ENCODE measurements around the gene OR4Q2. TPM values are rescaled to one million over a fixed set of nuclear protein-coding genes. Genes with fewer than 3 reads are reported as not detected.
"Not testable (repeated sequence)": the region's sequence is repeated elsewhere in the genome, so short reads cannot be mapped to it uniquely, and the experiment has no call there.

OR4Q2 gene
- total RNA-seq: not detected
- long read RNA-seq: 0 reads

- ATAC-seq: no peak
These were observed at the start of gene OR4Q2 for GRCh38 chr14:20001863-20002262. Gene OR4Q2, plus strand, starts transcription at chr14:20002163.

GRCh38 chr14:19969735-19970134 lies 32.2 kb upstream of the OR4Q2 start:
- DNase-seq; ATAC-seq; intact Hi-C loops (cut with DNase I, micrococcal nuclease): not testable (repeated sequence)

More at GRCh38 chr14:20001863-20002262, at the start of gene OR4Q2:
- no peak for DNase-seq
- intact Hi-C loops (cut with DNase I, micrococcal nuclease): no loop called here

- no peak for ATAC-seq
- intact Hi-C loops (cut with DNase I, micrococcal nuclease): no loop called here
- DNase-seq: no peak
These were observed 27.1 kb upstream of the OR4Q2 start for GRCh38 chr14:19974844-19975243.

- ATAC-seq (no peak), DNase-seq (no peak)
- intact Hi-C loops (cut with DNase I, micrococcal nuclease): no loop called here
These were observed 26.7 kb upstream of the OR4Q2 start, which contains the start of gene OR4K15 for GRCh38 chr14:19975291-19975690. Gene OR4K15, plus strand, starts transcription at chr14:19975591. Its CDS starts 0 bp downstream, at chr14:19975591.

- intact Hi-C loops (cut with DNase I, micrococcal nuclease): no loop called here
- DNase-seq (no peak), ATAC-seq (no peak)
These were observed 8.5 kb upstream of the OR4Q2 start for GRCh38 chr14:19993438-19993837.

- intact Hi-C loops (cut with DNase I, micrococcal nuclease): no loop called here
- DNase-seq (no peak), ATAC-seq (no peak)
These were observed 356 bp downstream of the OR4Q2 start for GRCh38 chr14:20002319-20002718.

- DNase-seq (no peak), ATAC-seq (no peak)
- intact Hi-C loops (cut with DNase I, micrococcal nuclease): no loop called here
These were observed 6.2 kb downstream of the OR4Q2 start for GRCh38 chr14:20008156-20008555.

- DNase-seq (no peak), ATAC-seq (no peak)
- intact Hi-C loops (cut with DNase I, micrococcal nuclease): no loop called here
These were observed 17.4 kb downstream of the OR4Q2 start, which contains the start of gene OR4K14 for GRCh38 chr14:20019257-20019865. Gene OR4K14, minus strand, starts transcription at chr14:20019307. Its CDS starts 4,114 bp downstream, at chr14:20015193.

GRCh38 chr14:20031058-20031457 lies 29.1 kb downstream of the OR4Q2 start:
- no peak for DNase-seq
- intact Hi-C loops (cut with DNase I, micrococcal nuclease): no loop called here
- no peak for ATAC-seq

GRCh38 chr14:20035449-20035848 lies 33.5 kb downstream of the OR4Q2 start:
- DNase-seq: no peak
- no peak for ATAC-seq
- intact Hi-C loops (cut with DNase I, micrococcal nuclease): no loop called here

- ATAC-seq (no peak), DNase-seq (no peak)
- intact Hi-C loops (cut with DNase I, micrococcal nuclease): no loop called here
These were observed 34.0 kb downstream of the OR4Q2 start, which contains the start of gene OR4K13 for GRCh38 chr14:20035938-20036337. Gene OR4K13, minus strand, starts transcription at chr14:20036038. Its CDS starts 1,280 bp downstream, at chr14:20034758.

- no peak for DNase-seq
- no peak for ATAC-seq
- intact Hi-C loops (cut with DNase I, micrococcal nuclease): no loop called here
These were observed 42.3 kb downstream of the OR4Q2 start for GRCh38 chr14:20044243-20044642.

GRCh38 chr14:20048202-20048601 lies 46.2 kb downstream of the OR4Q2 start:
- no peak for DNase-seq
- intact Hi-C loops (cut with DNase I, micrococcal nuclease): no loop called here

More at GRCh38 chr14:20048202-20048601, 46.2 kb downstream of the OR4Q2 start:
- no peak for ATAC-seq

Other genes starting within 250 kb of the OR4Q2 start
- gene OR4M1, start 228.7 kb upstream of the OR4Q2 start, total RNA-seq: not detected
- gene OR4N2, start 198.4 kb upstream of the OR4Q2 start, total RNA-seq: not detected
- not detected for gene OR4K2, start 127.0 kb upstream of the OR4Q2 start, total RNA-seq
- gene OR4K5, start 81.6 kb upstream of the OR4Q2 start, total RNA-seq: not detected
- gene OR4K1, start 71.2 kb upstream of the OR4Q2 start, total RNA-seq: not detected
- gene OR4K15, start 26.6 kb upstream of the OR4Q2 start, total RNA-seq: not detected
- gene OR4K14, start 17.1 kb downstream of the OR4Q2 start, total RNA-seq: not detected
- not detected for gene OR4K13, start 33.9 kb downstream of the OR4Q2 start, total RNA-seq
- gene OR4L1, start 57.9 kb downstream of the OR4Q2 start, total RNA-seq: not detected
- not detected for gene OR4K17, start 108.6 kb downstream of the OR4Q2 start, total RNA-seq
- not detected for gene OR4N5, start 136.7 kb downstream of the OR4Q2 start, total RNA-seq
- gene OR11G2, start 188.7 kb downstream of the OR4Q2 start, total RNA-seq: not detected
- gene OR11H6, start 221.5 kb downstream of the OR4Q2 start, total RNA-seq: not detected
- not detected for gene OR11H7, start 226.8 kb downstream of the OR4Q2 start, total RNA-seq
- not detected for gene OR11H4, start 237.1 kb downstream of the OR4Q2 start, total RNA-seq